Thoracic aorta (tissue), 2 donors: ENCODE measurements around the gene CPN2. TPM values are rescaled to one million over a fixed set of nuclear protein-coding genes. Genes with fewer than 3 reads are reported as not detected.

Experiments
- ATAC-seq: fragments of 150-250 bp; one replicate; pipeline ENCODE4 v1.8.0; 2017; ENCODE audit warnings: low read depth; ENCODE audit not compliant: insufficient number of reproducible peaks, low FRiP score
- DNase-seq: peaks from one replicate; pipeline ENCODE4 v3.0.0-alpha.2; 2020; ENCODE audit warnings: low spot score
- H3K27ac ChIP-seq, 2 donors: fragments of 200-600 bp; sonication (generic); 1 replicate in 1 of 2; 2 replicates in 1 of 2; pipeline ENCODE4 v1.5.1; 2016; ENCODE audit warnings: mild to moderate bottlenecking in 2 of 2, moderate library complexity in 2 of 2
- H3K27me3 ChIP-seq: fragments of 200-600 bp; sonication (generic); replicated peaks from 2 replicates; pipeline ENCODE4 v1.6.0; 2016; ENCODE audit warnings: mild to moderate bottlenecking; ENCODE audit not compliant: insufficient read depth
- H3K36me3 ChIP-seq: fragments of 200-600 bp; sonication (generic); one replicate; pipeline ENCODE4 v1.5.1; 2016
- H3K4me1 ChIP-seq, 2 donors: fragments of 200-600 bp; sonication (generic); 1 replicate in 1 of 2; 2 replicates in 1 of 2; pipeline versions ENCODE4 v1.5.1 to v1.6.0; 2016; ENCODE audit warnings: low read depth in 2 of 2, mild to moderate bottlenecking in 1 of 2; ENCODE audit not compliant: control insufficient read depth in 1 of 2
- H3K4me3 ChIP-seq: fragments of 200-600 bp; sonication (generic); 2 replicates; pipeline ENCODE4 v1.5.1; 2016; ENCODE audit warnings: mild to moderate bottlenecking
- H3K9me3 ChIP-seq: fragments of 200-600 bp; sonication (generic); 2 replicates; pipeline ENCODE4 v1.5.1; 2016
- CTCF ChIP-seq: fragments of 200-600 bp; sonication (generic); IDR thresholded peaks from one replicate; pipeline ENCODE4 v1.5.1; 2019; ENCODE audit warnings: antibody characterized with exemption
- total RNA-seq, 2 donors: library from RNA; depleted of rRNA; stranded (reverse); fragments of >200 nt; gene quantifications; one replicate each; pipeline versions ENCODE4 v1.1.0 to v1.2.3, GENCODE V29; 2016

Gene CPN2
- total RNA-seq, 2 donors from 2014 or later = not detected

GRCh38 chr3:194384569-194385001 is 33.5 kb upstream of the CPN2 start:
- H3K27ac ChIP-seq = no peak overlapping the region
- no peak overlapping the region for H3K4me3 ChIP-seq
- no peaks in the 10 kb centered on the region for H3K4me1 ChIP-seq
- TF ChIP-seq CTCF = no peak
- no peaks in the 10 kb centered on the region for H3K27me3 ChIP-seq
- ATAC-seq = no peak
- H3K9me3 ChIP-seq = no peaks in the 10 kb centered on the region
- H3K36me3 ChIP-seq = no peaks in the 10 kb centered on the region
- DNase-seq = no peak

GRCh38 chr3:194384156-194384555 is 33.0 kb upstream of the CPN2 start:
- Histone ChIP-seq H3K9me3 (no peaks in the 10 kb centered on the region), H3K27me3 (no peaks in the 10 kb centered on the region), H3K4me1 (no peaks in the 10 kb centered on the region), H3K4me3 (no peak overlapping the region), H3K27ac (no peak overlapping the region), H3K36me3 (no peaks in the 10 kb centered on the region)
- TF ChIP-seq CTCF = no peak
- ATAC-seq = no peak
- DNase-seq = no peak

- H3K36me3 ChIP-seq = no peaks in the 10 kb centered on the region
- no peak overlapping the region for H3K27ac ChIP-seq
- H3K9me3 ChIP-seq = no peaks in the 10 kb centered on the region
- no peak overlapping the region for H3K4me3 ChIP-seq
- TF ChIP-seq CTCF = no peak
- ATAC-seq (no peak), DNase-seq (no peak)
- H3K27me3 ChIP-seq = no peaks in the 10 kb centered on the region
- no peaks in the 10 kb centered on the region for H3K4me1 ChIP-seq
These were observed 32.3 kb upstream of the CPN2 start for GRCh38 chr3:194383276-194383940.

GRCh38 chr3:194382892-194383223 is 31.7 kb upstream of the CPN2 start:
- Histone ChIP-seq H3K27ac (no peak overlapping the region), H3K4me1 (no peaks in the 10 kb centered on the region), H3K27me3 (no peaks in the 10 kb centered on the region), H3K36me3 (no peaks in the 10 kb centered on the region), H3K4me3 (no peak overlapping the region), H3K9me3 (no peaks in the 10 kb centered on the region)
- TF ChIP-seq CTCF = no peak
- ATAC-seq = no peak
- no peak for DNase-seq

DNA sequence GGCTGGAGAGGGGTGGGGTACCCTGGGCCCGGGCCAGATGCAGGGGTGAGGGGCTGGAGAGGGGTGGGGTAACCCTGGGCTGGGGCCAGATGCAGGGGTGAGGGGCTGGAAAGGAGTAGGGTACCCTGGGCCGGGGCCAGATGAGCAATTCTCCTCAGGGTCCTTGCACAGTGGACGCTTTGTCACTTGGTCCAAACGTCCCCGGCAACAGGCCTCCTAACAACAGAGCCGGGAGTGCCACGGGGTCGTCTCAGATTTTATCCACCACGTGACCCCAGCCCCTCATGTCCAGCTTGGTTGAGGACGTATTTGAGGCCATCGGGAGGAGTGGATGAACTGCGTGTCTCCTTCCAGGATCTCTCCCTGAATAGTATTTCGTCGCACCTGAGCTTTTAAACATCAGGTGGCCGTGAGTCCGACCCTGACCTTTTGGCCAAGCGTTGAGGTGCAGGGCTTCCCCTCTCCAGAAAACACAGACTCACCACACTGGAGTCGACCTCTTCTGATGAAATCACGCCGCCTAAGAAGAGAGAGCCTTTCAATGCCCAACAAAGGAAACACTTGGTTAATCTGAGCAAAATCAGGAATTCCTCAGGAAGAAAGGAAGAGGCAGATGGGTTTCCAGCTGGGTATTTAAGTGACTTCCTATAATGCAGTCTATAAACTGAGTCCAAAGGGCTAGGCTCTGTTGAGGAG is 31.2 kb upstream of the CPN2 start:
- H3K9me3 ChIP-seq = no peaks in the 10 kb centered on the region
- ATAC-seq (no peak), DNase-seq (no peak)
- no peaks in the 10 kb centered on the region for H3K36me3 ChIP-seq
- no peaks in the 10 kb centered on the region for H3K4me1 ChIP-seq
- no peak for TF ChIP-seq CTCF
- no peak overlapping the region for H3K4me3 ChIP-seq
- no peaks in the 10 kb centered on the region for H3K27me3 ChIP-seq
- no peak overlapping the region for H3K27ac ChIP-seq
